ENCODE measurements around the gene TSHZ1.

The TSHZ1 gene

DNA sequence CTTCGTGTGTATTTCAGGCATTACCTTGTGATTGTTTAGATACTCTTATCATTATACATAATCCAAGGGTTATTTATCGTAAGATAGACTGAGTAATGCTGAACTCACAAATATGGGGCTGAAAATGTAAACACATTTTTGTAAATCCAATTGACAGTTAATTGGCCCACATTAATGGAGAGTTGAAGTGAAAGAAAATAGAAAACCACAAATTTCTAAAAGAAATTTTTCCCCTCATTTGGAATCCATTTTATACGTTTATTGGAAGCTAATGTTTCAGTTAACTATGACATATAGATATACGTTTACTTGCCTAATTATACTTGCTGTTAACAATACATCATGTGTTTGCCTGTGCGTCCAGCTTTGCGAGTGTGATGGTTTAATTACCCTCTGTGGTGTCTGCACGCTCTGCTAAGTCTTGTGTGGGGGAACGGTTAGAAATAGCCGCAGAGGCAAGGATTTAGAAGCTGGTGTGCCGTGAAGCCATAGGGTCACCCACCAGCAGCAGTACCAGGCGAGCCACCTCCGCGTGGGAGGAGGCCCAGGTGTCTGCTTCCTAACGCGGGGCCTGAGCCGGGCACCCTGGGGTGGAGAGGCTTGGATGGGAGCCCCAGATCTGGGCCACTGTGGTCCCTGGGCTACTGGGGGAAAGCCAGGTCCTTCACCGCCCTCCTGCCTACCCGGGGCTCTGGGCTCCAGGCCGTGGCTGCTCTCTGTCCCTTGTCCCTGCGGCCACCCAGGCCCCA lies 38.0 kb downstream of the TSHZ1 start:
- DNase-seq (ENCODE audit: low spot score) = no peak

DNA sequence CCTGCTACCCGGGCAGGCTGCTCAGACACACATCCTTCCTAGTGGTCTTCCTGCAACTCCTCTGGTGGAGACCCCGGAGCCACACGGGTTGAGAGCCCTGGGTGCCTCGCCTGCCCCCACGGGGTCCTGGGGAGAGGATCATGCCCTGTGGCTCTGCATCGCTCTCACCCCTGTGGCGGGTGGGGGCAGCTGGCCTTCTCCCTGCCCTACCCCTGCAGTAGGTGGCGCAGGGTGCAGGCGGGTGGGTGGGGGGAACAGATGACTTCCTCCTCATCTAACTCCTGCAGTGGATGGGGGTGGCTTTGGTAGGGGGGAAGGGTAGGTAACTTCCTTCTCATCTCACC lies 38.5 kb downstream of the TSHZ1 start:
- no peak for DNase-seq (ENCODE audit: low spot score)

DNA sequence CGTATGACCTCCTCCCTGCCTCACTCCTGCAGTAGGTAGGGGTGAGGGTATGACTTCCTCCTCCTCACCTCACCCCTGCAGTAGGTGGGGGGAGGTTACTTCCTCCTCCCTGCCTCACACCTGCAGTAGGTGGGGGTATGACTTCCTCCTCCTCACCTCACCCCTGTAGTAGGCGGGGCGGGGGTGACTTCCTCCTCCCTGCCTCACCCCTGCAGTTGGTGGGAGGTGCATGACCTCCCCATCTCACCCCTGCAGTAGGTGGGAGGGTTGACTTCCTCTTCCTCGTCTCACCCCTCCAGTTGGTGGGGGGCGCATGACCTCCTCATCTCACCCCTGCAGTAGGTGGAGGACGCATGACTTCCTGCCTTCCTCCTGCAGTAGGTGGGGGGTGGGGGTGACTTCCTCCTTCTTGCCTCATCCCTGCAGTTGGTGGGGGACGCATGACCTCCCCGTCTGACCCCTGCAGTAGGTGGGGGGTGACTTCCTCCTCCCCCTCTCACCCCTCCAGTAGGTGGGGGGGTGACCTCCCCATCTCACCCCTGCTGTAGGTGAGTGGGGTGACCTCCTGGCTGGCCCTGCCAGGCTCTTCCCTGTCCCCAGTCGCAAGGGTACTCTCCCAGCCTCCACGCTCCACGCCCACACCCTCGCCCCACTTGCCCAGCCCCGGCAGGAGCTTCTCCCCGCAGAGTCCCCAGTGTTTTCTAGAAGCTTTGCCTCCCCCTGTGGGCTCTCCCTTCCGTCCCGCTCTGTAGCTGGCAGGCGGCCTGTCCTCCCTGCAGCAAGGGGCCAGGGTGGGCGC lies 39.3 kb downstream of the TSHZ1 start:
- DNase-seq (ENCODE audit: low spot score) = no peak

DNA sequence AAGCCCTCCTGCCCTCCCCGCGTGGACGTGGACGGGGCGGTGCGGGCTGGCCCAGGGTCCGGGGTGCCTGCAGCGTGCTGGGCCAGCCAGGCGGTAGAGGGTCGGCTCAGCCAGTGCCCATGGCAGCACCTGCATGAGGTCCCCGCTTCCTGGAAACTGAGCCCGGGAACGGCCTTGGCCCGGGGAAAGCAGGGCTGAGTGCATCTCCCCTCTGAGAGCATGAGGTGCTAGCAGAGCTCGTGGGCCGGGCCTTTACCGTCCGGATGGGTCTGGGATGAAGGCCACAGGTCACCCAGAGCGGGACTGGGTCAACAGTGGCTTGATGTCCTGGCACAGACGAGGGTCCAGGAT lies 39.8 kb downstream of the TSHZ1 start:
- no peak for DNase-seq (ENCODE audit: low spot score)

DNA sequence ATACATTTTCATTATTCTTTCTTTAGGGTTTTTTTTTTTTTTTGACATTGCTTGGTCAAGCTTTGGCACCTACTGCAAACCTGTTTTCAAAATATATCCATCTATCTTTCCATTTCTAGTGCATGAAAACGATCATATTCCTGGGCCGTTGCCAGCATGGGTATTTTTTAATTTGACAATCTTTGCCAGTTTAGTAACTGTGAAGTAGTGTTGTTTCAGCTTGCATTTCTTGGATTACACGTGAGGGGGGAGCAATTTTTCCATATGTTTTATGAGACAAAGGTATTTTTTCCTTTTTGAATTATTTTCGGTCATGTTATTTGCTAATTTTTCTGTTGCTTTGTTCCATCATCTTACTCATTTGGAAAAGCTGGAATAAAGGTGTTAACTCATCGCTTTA lies 40.9 kb downstream of the TSHZ1 start:
- DNase-seq (ENCODE audit: low spot score) = no peak

DNA sequence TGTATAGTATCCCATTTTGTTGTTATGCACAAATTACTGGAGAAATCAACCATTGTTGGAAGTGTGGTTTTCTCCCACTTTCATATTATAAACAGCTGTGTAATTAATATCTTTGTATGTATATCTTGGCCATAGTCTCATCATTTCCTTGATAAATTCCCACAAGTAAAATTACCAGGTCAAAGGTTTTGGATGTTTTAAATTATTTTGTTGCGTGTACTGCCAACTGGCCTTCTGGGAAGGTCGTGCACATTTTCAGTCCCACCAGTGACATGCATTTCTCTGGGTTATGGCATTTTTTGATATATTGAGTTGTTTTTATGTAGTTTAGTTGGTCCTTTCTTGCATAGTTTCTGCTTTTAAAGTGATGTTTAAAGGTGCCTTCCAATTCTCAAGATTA lies 41.5 kb downstream of the TSHZ1 start:
- DNase-seq (ENCODE audit: low spot score) = no peak

DNA sequence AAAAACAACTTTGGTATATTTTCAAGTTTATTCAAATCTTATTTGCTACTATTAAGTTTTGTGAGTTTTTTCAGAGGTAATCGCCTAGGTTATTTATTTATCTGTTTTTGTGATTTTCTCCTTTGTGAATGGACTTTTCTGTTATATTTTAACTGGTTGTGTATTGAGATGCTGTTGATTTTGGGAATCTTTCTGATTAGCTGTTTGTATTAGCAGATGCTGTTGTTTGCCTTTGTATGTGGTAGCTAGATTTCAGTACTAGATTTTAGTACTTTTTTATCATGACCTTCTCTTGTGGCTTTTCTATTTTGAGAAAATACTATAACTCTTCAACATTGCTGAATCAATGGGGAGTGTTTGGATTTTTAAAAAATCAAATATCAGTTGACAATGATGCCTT lies 42.4 kb downstream of the TSHZ1 start:
- DNase-seq (ENCODE audit: low spot score) = no peak

DNA sequence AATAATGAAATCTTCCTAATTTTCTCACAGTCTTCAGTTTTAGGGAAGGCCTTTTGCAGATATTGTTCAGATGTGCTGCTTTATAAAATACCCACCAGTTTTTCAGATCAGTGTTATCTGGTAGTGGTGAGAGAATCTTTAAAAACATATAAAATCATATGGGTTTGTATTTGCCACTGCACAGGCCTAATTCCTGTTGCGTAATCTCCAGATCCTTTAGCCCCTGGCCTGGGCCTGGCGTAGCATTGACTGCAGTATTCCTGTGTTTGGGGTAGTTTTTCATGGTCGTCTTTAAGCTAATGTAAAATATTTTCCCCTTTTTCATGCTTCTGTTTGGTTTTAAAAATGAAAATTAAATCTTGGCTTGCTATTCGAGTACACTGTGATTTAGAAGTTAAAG lies 43.2 kb downstream of the TSHZ1 start:
- no peak for DNase-seq (ENCODE audit: low spot score)

DNA sequence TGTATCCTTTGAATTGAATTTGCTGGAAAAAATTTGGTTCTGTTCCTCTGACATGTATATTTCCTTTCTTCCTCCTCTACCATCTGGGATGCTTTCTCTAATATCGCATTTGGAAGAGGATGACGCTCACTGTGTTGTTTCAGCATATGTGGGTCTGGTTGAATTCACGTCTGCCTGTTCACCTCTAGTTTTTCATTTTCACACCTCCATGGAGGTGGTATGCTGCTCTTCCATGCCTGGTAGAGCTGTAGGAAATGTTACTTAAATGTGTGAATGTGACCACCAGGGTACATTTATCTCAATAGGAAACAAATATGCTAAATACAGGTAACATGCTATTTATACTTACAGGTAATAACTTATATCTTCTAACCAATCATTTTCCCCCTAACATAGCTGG lies 44.5 kb downstream of the TSHZ1 start:
- no peak for DNase-seq (ENCODE audit: low spot score)

DNA sequence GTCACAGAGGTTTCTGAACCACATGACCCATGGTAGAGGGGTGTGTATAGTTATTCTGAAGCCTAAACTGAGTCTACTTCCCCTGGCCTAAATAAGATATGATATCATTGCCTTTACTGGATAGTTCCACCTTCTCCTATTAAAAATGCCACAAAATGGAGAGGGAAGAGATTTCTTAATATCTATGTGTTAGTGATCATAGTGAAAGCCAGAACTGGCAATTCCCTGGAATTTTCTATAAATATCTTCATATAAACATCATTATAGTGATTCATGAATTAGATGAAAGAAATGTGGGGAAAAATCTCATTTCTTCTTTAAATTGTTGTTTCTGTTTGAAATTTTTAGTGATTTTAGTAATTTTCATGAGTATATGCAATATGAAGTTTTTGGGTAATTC lies 45.8 kb downstream of the TSHZ1 start:
- no peak for DNase-seq (ENCODE audit: low spot score)

DNA sequence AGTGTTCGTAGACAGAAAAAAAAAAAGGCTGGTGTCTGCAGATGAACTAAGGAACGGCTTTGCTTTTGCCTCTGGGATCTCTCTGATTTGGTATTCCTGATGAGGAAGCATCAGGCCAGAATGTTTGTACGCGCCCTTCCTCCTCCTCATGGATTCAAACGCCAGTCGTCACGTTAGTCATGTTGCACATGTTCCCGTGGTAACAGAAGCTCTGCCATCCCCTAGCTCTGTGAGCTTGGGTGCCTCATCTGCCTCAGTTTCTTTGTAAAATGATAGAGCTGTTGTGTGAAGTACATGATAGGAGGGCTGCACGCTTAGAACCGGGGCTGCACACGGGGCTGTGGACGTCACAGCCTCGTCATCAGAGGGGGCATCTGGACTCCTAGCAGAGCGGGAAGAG lies 47.0 kb downstream of the TSHZ1 start:
- no peak for DNase-seq (ENCODE audit: low spot score)

DNA sequence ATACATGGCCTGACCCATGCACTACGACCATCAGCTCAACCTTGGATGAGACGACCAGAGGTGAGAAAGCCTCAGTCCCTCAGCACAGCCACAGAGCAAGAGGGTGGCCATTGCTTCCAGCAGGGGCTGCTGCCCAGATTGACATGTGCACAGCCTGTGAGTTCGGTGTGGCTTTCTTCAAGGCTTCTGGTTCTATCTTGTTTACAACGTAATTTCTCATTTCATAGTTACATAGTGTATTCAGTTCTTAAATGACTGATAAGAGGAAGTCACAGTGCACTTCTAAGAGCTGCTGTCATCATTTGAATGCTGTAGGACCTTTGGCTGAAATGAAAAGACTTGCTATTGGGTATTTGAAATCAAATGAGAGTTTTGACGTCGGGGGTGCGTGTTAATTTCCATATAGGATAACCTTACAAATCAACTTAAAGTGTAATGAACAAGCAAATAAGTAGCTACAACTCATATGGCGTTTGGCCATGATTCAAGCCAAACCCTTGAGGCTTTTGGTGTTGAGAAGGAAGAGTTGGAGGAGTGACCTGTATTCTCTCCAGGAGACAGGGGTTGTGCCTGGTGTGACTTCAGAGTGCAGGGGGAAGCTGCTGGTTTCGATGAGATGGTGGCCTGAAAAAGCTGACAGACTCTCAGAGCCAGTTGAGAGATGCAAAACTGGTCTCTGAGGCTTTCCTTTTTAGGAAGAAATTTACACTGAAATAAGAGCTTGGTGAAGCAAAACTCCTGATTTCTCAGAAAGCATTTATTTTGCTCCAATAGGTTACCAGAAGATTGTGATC lies 51.0 kb downstream of the TSHZ1 start:
- DNase-seq (ENCODE audit: low spot score) = no peak

DNA sequence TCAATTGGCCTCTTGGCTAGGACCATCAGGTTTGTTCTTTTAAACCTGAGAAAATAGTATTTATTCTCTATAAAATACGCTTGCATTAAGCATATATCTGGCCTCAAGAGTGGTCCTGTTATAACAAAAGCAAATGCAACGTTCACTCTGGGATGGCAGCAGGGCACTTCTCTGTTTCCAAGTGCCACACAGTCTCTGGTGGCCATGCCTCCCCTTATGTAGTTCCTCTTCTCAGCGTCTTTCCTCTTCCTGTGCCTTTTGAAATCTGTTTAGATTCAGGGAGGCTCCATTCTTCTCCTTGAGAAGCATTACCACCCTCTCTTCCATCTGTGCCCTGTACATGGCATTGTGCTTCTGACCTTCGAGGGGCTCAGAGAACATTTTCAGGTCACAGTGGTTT lies 51.9 kb downstream of the TSHZ1 start:
- DNase-seq (ENCODE audit: low spot score) = no peak

DNA sequence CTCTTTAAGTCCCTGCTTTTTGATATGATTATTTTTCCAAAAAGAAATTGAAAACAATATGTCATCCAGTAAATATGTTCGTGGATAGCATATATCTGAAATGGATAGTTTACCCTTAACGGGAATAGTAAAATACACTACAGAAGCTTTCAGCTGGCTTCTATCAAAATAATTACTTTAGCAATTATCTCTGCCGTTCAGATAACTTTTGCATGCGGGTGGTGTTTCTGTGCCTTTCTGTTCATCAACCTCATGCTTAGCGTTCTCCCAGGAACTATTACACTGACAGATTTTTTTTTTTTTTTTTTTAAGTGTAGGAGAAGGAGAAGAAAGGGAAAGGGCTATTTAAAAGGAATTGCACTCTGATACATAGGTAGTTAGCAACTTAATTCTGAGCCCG lies 53.6 kb downstream of the TSHZ1 start:
- no peak for DNase-seq (ENCODE audit: low spot score)

DNA sequence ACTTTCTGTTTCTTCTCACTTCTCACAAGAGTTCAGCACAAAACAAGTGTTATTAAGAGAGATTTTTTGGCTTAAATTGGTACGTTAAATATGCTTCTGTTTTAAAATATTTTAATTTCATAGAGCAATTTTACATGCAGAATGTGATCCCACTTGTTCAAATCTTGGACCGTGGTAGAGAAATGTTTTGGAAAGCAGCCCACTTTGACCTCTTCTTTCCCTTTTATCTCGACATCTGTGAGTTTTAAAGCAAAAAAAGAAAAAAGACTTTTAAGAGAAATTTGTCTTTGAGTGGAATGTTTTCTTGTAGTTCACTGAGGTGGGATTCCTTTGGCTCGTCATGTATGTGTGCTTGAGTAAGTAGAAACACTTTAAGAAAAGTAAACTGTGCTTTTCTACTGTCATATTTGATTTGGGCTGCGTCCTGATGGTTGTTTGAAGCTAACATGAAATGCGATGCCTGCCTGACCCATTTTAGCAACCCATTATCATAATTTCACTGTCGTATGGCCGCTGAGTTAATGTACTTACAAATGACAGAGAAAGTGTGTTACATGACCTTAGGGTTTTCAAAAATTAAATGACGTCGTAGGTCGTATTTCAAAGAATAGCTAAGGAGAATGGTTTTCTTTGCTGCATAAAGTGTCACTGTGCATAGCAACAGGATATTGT lies 54.5 kb downstream of the TSHZ1 start:
- DNase-seq (ENCODE audit: low spot score) = no peak

DNA sequence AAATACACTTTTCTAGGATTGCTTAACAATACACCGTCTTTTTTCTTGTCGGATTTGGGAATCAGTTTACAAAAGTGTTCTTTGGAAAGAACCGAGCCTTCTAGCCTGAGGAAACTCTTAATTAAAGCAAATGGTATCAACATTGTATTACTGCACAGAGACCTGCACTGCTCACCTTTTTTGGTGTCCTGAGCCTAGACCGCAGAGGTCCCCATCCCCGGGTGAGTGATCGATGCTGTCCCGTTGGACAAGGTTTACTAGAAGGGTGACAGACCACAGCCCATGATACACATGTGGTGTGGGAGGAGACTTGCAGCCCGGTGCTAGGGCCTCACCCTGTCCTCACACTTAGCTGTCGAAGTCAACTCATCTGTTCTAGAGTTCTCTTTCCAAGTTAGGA lies 55.3 kb downstream of the TSHZ1 start:
- no peak for DNase-seq (ENCODE audit: low spot score)

DNA sequence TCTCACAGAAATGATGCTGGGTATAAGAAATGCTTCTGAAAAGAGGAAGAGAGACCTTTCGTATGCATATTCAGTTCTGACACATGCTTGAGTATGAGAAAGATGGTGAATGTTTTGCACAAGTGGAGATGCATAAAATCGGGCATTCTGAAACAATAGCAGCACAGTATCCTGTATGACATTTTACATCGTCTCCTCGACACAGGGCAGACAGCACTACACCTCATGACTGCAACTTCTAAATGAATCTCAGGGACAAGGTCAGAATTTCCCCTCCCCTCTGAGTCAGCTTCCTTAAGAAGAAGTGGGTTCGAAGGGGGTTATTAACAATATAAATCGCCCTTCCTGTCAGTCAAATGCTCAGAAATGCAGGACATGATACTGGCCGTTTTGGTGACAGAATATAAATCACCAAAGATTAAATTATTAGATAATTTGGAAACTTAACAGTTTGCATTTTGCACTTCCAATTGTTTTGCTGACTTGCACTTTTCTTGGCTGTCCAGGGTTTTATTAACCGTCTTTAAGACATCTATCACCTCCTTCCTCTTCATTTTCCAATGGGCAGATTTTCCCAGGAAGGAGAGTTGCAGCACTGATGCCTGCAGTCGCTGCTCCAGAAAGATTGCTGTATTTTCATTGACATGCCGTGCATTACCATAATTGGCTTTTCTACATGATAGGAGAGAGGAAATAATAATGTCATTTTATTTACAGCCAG lies 57.2 kb downstream of the TSHZ1 start:
- DNase-seq (ENCODE audit: low spot score) = no peak

DNA sequence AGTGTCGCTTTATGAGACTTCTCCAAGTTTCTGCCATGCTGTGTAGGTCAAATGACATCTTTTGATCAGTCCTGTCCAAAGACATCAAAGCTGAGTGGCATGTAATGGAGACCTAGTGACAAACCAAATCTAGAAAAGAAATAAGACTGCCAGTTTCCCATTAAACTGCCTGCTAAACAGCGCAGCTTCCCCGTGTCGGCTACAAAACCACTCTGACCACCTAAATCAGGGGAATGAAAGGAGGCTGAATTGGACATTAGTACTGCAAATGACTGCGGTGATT lies 57.7 kb downstream of the TSHZ1 start:
- DNase-seq (ENCODE audit: low spot score) = no peak

DNA sequence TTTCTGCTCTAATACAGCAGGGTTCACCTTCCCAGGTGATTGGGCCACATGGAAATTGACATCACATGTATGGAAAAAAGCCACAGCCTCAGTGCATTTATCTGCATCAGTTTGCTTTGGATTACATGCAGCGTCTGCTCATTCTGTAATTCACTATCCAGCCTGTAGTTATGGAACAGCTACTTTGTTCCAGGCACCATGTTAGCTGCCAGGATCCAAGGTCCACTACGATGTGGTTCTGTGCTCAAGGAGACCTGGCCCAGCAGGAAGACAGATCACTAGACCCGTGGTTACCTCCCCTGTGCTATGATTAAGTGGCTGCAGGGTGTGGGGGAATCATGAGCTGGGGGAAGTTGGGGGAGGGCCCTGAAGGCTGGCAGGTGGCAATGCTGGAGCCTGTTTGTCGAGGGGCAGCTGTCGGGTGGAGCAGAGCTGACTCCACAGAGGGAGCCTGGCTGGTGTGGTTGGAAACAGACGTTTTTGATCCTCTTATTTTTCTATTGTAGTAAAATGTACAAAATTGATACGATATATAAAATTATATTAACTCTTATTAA lies 58.6 kb downstream of the TSHZ1 start:
- DNase-seq (ENCODE audit: low spot score) = no peak

DNA sequence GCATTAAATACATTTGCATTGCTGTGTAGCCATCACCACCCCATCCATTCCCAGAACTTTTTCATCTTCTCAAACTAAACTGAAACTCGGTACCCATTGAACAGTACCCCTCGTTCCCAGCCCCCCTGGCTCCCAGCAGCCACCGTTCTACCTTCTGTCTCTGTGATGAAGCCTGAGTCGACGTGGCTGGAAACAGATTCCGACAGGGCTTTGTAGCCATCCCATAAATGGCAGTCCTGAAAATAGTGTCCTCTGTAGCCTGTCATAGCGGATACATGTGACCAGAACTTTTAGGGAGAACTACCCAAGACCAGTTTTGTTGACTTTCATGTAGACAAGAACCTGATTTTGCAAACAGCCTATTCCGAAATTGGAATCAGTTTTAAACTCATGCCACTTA lies 59.1 kb downstream of the TSHZ1 start:
- DNase-seq (ENCODE audit: low spot score) = no peak

DNA sequence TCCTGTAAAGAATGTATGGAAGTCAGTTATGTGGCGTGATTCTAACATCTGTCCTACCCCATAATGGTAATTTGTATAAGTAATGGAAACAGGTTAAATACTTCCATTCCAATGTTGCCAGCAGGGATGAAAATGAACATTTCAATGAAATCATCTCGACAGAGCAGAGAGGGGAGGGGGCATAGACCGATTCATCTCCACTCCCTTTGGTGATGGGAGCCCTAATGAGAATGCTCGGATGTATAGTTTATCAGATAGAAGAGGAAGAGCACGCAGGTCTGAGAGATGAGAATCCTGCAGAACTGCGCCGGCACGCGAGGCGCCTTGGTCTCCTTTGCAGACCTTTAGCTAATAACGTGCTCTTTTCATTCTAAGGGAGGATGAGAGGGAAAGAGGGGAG lies 61.4 kb downstream of the TSHZ1 start:
- DNase-seq (ENCODE audit: low spot score) = no peak

DNA sequence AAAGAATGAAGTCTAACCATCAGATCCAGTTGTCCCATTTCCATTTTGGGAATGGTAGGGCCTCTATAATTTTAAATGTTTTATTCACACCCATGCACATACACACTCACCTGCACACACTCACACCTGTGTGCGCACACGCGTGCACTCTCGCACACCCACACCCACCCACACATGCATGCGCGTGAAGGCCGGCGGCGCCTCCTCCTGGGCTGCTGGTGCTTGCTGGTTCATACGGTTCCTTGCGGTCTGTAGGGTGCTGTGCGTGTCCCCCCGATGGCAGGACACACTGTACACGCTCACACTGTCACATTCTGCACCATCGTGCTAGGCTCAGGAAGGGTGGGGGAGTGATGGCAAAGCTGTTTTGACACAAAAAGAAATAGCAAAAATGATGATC lies 63.2 kb downstream of the TSHZ1 start:
- DNase-seq (ENCODE audit: low spot score) = no peak
